ENCODE measurements around the gene UPF2. TPM values are rescaled to one million over a fixed set of nuclear protein-coding genes. Genes with fewer than 3 reads are reported as not detected.

The UPF2 gene
- total and polyA plus RNA-seq, 2 of the 13 experiments (the other 11 are each of a cell fraction or from before 2014, with no cell fraction given), result 6.2 to 14.5 TPM

DNA sequence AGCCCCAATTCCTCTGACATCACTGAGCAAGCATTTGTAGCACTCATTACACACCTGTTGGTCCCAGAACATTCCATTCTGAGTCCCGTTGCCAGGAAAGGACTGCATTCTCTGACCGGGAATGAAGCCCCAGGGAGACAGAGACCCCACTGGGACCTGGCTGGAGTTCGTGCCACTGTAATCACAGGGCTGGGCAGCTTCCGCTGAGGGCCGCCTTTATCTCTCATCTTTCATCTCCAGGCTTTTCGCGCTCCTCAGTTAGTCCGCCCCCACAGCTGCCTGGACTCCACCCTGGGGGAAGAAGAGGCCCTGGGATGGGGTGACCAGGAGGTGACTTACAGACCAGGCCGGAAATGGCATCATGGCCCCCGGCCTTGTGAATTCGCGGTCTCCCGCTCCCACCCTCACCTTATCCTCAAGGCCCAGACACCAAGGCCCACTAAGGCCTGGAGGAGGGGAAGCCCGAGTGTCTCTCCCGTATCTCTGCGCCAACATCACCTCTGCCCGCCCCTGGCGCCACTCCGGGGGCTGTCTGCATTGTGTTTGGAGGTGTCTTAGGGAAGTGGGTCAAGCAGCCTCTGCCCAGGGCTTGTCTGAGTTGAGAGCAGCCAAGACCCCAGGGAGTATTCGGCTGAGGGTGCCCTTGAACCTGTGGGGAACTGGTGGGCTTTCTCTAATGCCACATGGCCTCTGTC, 144.1 kb downstream of the UPF2 start (continued):
- TF ChIP-seq SALL1 (CRISPR knock-in tag; IDR thresholded peaks at IDR 0.05) (peak; percentile 66), PRPF4 (IDR thresholded peaks at IDR 0.05; ENCODE audit: low read depth, low read length, poor library complexity, severe bottlenecking) (no peak), GABPB1 (CRISPR knock-in tag; IDR thresholded peaks at IDR 0.05) (peak; percentile 35; the same call in 1 of the 2 replicates), CHCHD3 (CRISPR knock-in tag; IDR thresholded peaks at IDR 0.05) (no peak), ELF3 (CRISPR knock-in tag; IDR thresholded peaks at IDR 0.05) (peak; percentile 15; the same call in 1 of the 2 replicates), ZBTB20 (CRISPR knock-in tag; IDR thresholded peaks at IDR 0.05; ENCODE audit: borderline replicate concordance, low read depth) (peak; percentile 33; the same call in 1 of the 2 replicates), ZNF530 (CRISPR knock-in tag; IDR thresholded peaks at IDR 0.05; ENCODE audit: low read depth) (no peak), NR1H2 (CRISPR knock-in tag; IDR thresholded peaks at IDR 0.05; ENCODE audit: borderline replicate concordance, low read depth) (no peak), ADNP (CRISPR knock-in tag; IDR thresholded peaks at IDR 0.05) (no peak), ZNF367 (CRISPR knock-in tag; IDR thresholded peaks at IDR 0.05; ENCODE audit: borderline replicate concordance) (no peak), ZNF101 (CRISPR knock-in tag; IDR thresholded peaks at IDR 0.05; ENCODE audit: borderline replicate concordance, low read depth) (no peak), ZNF598 (CRISPR knock-in tag; IDR thresholded peaks at IDR 0.05; ENCODE audit: borderline replicate concordance) (0 out of 2 replicates have a peak, but pooled peaks have one; percentile 25), ZNF446 (CRISPR knock-in tag; IDR thresholded peaks at IDR 0.05) (no peak), MED1 (CRISPR knock-in tag; IDR thresholded peaks at IDR 0.05) (peak; percentile 55; the same call in 1 of the 2 replicates), HDAC6 (IDR thresholded peaks at IDR 0.05; ENCODE audit: low read depth, low read length) (no peak), RFX5 (IDR thresholded peaks at IDR 0.05; ENCODE audit: low read depth, low read length) (no peak), KDM5B (CRISPR knock-in tag; IDR thresholded peaks at IDR 0.05; ENCODE audit: borderline replicate concordance) (0 out of 2 replicates have a peak, but pooled peaks have one; percentile 48)
- TF ChIP-seq, protein P1, sequence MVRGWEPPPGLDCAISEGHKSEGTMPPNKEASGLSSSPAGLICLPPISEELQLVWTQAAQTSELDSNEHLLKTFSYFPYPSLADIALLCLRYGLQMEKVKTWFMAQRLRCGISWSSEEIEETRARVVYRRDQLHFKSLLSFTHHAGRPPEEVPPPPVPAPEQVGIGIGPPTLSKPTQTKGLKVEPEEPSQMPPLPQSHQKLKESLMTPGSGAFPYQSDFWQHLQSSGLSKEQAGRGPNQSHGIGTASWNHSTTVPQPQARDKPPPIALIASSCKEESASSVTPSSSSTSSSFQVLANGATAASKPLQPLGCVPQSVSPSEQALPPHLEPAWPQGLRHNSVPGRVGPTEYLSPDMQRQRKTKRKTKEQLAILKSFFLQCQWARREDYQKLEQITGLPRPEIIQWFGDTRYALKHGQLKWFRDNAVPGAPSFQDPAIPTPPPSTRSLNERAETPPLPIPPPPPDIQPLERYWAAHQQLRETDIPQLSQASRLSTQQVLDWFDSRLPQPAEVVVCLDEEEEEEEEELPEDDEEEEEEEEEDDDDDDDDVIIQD (CRISPR knock-in tag; IDR thresholded peaks at IDR 0.05; ENCODE audit: low read depth), result no peak; the same call in 1 of the 2 replicates
- TF ChIP-seq, protein P2, sequence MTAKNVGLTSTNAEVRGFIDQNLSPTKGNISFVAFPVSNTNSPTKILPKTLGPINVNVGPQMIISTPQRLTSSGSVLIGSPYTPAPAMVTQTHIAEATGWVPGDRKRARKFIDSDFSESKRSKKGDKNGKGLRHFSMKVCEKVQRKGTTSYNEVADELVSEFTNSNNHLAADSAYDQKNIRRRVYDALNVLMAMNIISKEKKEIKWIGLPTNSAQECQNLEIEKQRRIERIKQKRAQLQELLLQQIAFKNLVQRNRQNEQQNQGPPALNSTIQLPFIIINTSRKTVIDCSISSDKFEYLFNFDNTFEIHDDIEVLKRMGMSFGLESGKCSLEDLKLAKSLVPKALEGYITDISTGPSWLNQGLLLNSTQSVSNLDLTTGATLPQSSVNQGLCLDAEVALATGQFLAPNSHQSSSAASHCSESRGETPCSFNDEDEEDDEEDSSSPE (CRISPR knock-in tag; IDR thresholded peaks at IDR 0.05), result no peak
- TF ChIP-seq, protein P3, sequence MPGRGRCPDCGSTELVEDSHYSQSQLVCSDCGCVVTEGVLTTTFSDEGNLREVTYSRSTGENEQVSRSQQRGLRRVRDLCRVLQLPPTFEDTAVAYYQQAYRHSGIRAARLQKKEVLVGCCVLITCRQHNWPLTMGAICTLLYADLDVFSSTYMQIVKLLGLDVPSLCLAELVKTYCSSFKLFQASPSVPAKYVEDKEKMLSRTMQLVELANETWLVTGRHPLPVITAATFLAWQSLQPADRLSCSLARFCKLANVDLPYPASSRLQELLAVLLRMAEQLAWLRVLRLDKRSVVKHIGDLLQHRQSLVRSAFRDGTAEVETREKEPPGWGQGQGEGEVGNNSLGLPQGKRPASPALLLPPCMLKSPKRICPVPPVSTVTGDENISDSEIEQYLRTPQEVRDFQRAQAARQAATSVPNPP (CRISPR knock-in tag; IDR thresholded peaks at IDR 0.05), result no peak
- TF ChIP-seq, protein P4, sequence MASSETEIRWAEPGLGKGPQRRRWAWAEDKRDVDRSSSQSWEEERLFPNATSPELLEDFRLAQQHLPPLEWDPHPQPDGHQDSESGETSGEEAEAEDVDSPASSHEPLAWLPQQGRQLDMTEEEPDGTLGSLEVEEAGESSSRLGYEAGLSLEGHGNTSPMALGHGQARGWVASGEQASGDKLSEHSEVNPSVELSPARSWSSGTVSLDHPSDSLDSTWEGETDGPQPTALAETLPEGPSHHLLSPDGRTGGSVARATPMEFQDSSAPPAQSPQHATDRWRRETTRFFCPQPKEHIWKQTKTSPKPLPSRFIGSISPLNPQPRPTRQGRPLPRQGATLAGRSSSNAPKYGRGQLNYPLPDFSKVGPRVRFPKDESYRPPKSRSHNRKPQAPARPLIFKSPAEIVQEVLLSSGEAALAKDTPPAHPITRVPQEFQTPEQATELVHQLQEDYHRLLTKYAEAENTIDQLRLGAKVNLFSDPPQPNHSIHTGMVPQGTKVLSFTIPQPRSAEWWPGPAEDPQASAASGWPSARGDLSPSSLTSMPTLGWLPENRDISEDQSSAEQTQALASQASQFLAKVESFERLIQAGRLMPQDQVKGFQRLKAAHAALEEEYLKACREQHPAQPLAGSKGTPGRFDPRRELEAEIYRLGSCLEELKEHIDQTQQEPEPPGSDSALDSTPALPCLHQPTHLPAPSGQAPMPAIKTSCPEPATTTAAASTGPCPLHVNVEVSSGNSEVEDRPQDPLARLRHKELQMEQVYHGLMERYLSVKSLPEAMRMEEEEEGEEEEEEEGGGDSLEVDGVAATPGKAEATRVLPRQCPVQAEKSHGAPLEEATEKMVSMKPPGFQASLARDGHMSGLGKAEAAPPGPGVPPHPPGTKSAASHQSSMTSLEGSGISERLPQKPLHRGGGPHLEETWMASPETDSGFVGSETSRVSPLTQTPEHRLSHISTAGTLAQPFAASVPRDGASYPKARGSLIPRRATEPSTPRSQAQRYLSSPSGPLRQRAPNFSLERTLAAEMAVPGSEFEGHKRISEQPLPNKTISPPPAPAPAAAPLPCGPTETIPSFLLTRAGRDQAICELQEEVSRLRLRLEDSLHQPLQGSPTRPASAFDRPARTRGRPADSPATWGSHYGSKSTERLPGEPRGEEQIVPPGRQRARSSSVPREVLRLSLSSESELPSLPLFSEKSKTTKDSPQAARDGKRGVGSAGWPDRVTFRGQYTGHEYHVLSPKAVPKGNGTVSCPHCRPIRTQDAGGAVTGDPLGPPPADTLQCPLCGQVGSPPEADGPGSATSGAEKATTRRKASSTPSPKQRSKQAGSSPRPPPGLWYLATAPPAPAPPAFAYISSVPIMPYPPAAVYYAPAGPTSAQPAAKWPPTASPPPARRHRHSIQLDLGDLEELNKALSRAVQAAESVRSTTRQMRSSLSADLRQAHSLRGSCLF (CRISPR knock-in tag; IDR thresholded peaks at IDR 0.05; ENCODE audit: borderline replicate concordance), result no peak
